DOHH2 (cell line): ENCODE measurements around the gene FHOD1.

Experiments
- H3F3A ChIP-seq: fragments of 200-600 bp; sonication (generic), shearing (Covaris generic); 2 replicates; pipeline ENCODE4 v1.6.0; 2016; ENCODE audit warnings: antibody characterized with exemption, mild to moderate bottlenecking; ENCODE audit not compliant: control insufficient read depth, insufficient read depth
- H3K27ac ChIP-seq: fragments of 200-600 bp; sonication (generic); 2 replicates; pipeline ENCODE4 v1.5.1; 2014; ENCODE audit warnings: low read depth, mild to moderate bottlenecking, low read length, moderate library complexity
- H3K27me3 ChIP-seq: fragments of 200-600 bp; sonication (generic); 2 replicates; pipeline ENCODE4 v1.6.1; 2014; ENCODE audit warnings: mild to moderate bottlenecking, low read length, mixed read lengths; ENCODE audit not compliant: control insufficient read depth
- H3K36me3 ChIP-seq: fragments of 200-600 bp; sonication (generic); 2 replicates; pipeline ENCODE4 v1.6.1; 2014; ENCODE audit warnings: mild to moderate bottlenecking, low read length, moderate library complexity, mixed read lengths; ENCODE audit not compliant: control insufficient read depth
- H3K4me1 ChIP-seq: fragments of 200-600 bp; sonication (generic); 2 replicates; pipeline ENCODE4 v1.6.1; 2014; ENCODE audit warnings: mild to moderate bottlenecking, low read length, mixed read lengths; ENCODE audit not compliant: control insufficient read depth
- H3K4me2 ChIP-seq: fragments of 200-600 bp; sonication (generic); 2 replicates; pipeline ENCODE4 v1.6.0; 2014; ENCODE audit warnings: mild to moderate bottlenecking, low read length, moderate library complexity
- H3K4me3 ChIP-seq: fragments of 200-600 bp; sonication (generic); 2 replicates; pipeline ENCODE4 v1.5.1; 2014; ENCODE audit warnings: mild to moderate bottlenecking, low read length, mixed read lengths
- H3K79me2 ChIP-seq: fragments of 200-600 bp; sonication (generic); 2 replicates; pipeline ENCODE4 v1.6.1; 2014; ENCODE audit warnings: mild to moderate bottlenecking, low read length, mixed read lengths; ENCODE audit not compliant: control insufficient read depth
- H3K9me2 ChIP-seq: fragments of 200-600 bp; sonication (generic); replicated peaks from 2 replicates; pipeline ENCODE4 v1.6.1; 2014; ENCODE audit warnings: mild to moderate bottlenecking, low read length, mixed read lengths; ENCODE audit not compliant: control insufficient read depth
- H3K9me3 ChIP-seq: fragments of 200-600 bp; sonication (generic); 2 replicates; pipeline ENCODE4 v1.6.1; 2014; ENCODE audit warnings: antibody characterized with exemption, low read length, mixed read lengths; ENCODE audit not compliant: control insufficient read depth, insufficient read depth
- H4K20me1 ChIP-seq: fragments of 200-600 bp; sonication (generic); 2 replicates; pipeline ENCODE4 v1.6.0; 2014; ENCODE audit warnings: low read depth, mild to moderate bottlenecking, antibody characterized with exemption, low read length, moderate library complexity; ENCODE audit not compliant: control insufficient read depth, insufficient read depth
- EZH2phosphoT487 ChIP-seq: fragments of 200-600 bp; sonication (generic); IDR thresholded peaks from 2 replicates; pipeline ENCODE4 v1.6.1; 2017; ENCODE audit warnings: borderline replicate concordance, mild to moderate bottlenecking, antibody characterized with exemption, low read length, moderate library complexity, mixed read lengths
- TF ChIP-seq, protein P1 (sequence below): fragments of 200-600 bp; sonication (generic); IDR thresholded peaks from one replicate; pipeline ENCODE4 v1.5.1; 2014; ENCODE audit warnings: antibody characterized with exemption, mild to moderate bottlenecking, low read depth, low read length; ENCODE audit not compliant: poor library complexity, severe bottlenecking

The FHOD1 gene

DNA sequence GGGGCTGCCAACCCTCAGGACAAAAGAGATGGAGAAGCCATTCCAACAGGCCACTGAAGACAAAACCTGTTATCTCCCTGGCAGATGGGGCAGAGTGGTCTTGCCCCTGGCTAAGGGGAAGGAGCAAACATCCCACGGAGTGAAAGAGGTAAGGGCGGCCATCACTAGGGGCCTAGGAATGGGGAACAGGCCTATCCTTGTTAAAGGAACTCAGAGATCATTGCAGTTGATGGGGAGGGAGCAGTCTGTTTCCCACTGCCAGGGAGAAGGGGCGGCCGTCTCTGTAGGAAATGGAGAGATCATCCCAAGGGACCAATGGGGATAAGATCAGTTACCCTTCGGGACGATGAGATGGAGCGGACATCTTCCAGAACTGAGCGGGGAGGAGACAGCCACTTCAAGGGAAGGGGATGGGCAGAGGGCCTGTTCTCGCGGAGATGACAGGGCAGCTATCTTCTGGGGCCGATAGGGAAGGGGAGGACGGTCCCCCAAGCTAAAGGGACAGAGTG lies 20.9 kb downstream of the FHOD1 start:
- H3F3A ChIP-seq, result no peaks in the 10 kb centered on the region
- H4K20me1 ChIP-seq, result no peaks in the 10 kb centered on the region
- H3K9me3 ChIP-seq, result no peaks in the 10 kb centered on the region
- peaks cover 25% of the 10 kb centered on the region for H3K4me1 ChIP-seq
- peak overlapping the region; percentile 94 for H3K4me2 ChIP-seq
- no peak overlapping the region for H3K27ac ChIP-seq
- H3K79me2 ChIP-seq, result peaks cover 21% of the 10 kb centered on the region
- peaks cover 33% of the 10 kb centered on the region for H3K36me3 ChIP-seq
- TF ChIP-seq, protein P1, sequence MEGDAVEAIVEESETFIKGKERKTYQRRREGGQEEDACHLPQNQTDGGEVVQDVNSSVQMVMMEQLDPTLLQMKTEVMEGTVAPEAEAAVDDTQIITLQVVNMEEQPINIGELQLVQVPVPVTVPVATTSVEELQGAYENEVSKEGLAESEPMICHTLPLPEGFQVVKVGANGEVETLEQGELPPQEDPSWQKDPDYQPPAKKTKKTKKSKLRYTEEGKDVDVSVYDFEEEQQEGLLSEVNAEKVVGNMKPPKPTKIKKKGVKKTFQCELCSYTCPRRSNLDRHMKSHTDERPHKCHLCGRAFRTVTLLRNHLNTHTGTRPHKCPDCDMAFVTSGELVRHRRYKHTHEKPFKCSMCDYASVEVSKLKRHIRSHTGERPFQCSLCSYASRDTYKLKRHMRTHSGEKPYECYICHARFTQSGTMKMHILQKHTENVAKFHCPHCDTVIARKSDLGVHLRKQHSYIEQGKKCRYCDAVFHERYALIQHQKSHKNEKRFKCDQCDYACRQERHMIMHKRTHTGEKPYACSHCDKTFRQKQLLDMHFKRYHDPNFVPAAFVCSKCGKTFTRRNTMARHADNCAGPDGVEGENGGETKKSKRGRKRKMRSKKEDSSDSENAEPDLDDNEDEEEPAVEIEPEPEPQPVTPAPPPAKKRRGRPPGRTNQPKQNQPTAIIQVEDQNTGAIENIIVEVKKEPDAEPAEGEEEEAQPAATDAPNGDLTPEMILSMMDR, result no peak
- TF ChIP-seq EZH2phosphoT487, result no peak
- no peaks in the 10 kb centered on the region for H3K27me3 ChIP-seq
- H3K9me2 ChIP-seq, result no peaks in the 10 kb centered on the region
- peak overlapping the region; percentile 90 for H3K4me3 ChIP-seq

DNA sequence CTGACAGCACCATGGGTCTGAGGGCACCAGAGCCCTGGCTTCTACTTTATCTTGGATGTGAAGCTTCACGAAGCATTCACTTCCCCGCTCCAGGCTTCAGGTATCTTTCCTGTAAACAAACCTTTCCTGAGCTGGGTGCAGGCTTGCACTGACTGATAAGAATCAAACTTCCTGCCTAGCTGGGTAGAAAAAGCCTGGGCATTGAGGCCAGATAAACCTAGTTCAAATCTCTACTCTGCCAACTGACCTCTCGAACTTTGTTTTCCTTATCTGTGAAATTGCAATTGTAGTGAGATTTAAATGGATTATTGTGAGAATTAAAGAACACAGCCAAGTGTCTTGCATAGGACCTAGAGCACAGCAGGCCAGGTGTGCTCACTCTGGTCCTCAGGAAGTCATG lies 23.3 kb downstream of the FHOD1 start:
- no peak for TF ChIP-seq EZH2phosphoT487
- TF ChIP-seq, protein P1, result no peak
- Histone ChIP-seq H3K4me1 (peaks cover 25% of the 10 kb centered on the region), H3K27me3 (no peaks in the 10 kb centered on the region), H3K27ac (no peak overlapping the region), H4K20me1 (no peaks in the 10 kb centered on the region), H3K36me3 (peaks cover 11% of the 10 kb centered on the region), H3F3A (no peaks in the 10 kb centered on the region), H3K4me2 (no peak overlapping the region), H3K79me2 (peaks cover 21% of the 10 kb centered on the region), H3K9me3 (no peaks in the 10 kb centered on the region), H3K4me3 (no peak overlapping the region), H3K9me2 (no peaks in the 10 kb centered on the region)

DNA sequence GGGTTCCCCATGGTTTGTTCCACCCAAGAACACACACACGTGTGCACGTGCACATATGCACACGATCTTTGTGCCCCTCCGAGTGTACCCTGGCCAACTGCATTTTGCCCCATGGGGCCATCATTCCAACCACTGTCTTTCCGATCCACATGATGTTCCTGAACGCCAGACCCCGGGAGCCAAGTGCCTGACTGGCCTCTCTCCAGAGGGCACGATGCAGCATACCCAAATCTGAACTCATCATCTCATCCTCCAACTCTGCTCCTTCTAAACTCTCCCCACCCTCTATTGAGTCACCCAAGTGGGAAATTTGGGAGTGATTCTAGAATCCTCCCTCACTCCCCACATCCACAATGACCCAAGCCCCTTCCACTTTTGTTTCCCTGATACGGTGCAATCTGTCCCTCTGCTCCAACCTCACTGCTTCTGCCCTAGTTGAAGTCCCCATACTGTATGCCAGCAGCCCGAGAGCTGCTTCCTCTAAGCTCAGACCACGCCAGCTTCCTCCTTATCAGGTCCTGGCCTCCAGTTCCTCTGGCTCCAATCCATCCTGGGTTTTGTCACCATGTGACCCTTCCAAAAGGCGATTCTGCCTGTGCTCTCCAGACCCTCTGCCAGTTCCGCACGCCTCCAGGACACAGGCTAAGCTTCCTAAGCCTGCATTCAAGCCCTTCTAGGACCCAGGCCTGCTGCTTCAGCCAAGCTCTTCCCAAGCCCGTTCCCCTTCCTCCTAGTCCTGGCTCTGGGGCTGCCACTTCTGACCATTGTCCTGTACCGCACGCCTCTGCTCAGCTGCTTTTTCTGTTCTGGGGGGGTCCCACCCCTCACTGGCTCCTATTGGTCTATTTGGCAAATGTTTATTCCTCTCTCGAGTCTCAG lies 30.4 kb downstream of the FHOD1 start:
- Histone ChIP-seq H3K4me2 (no peak overlapping the region), H4K20me1 (no peaks in the 10 kb centered on the region), H3K4me1 (no peaks in the 10 kb centered on the region), H3K9me3 (no peaks in the 10 kb centered on the region), H3K79me2 (no peaks in the 10 kb centered on the region), H3K9me2 (no peaks in the 10 kb centered on the region), H3K27me3 (peaks cover under 1% of the 10 kb centered on the region; the same call in 1 of the 2 replicates), H3K27ac (no peak overlapping the region), H3F3A (no peaks in the 10 kb centered on the region), H3K36me3 (no peaks in the 10 kb centered on the region), H3K4me3 (no peak overlapping the region)
- TF ChIP-seq, protein P1, result no peak
- no peak for TF ChIP-seq EZH2phosphoT487
